Choroid plexus epithelial cell (primary cell): ENCODE data around the gene THSD8.

Experiments
- DNase-seq: peaks from one replicate; pipeline ENCODE4 v3.0.0-alpha.2; 2010; ENCODE audit warnings: low read depth
- H3K4me3 ChIP-seq: 2 replicates; pipeline ENCODE4 v1.5.1; 2011; ENCODE audit warnings: low read depth, mild to moderate bottlenecking, control low read depth, low read length, moderate library complexity
- CTCF ChIP-seq: conservative IDR thresholded peaks from 2 replicates; pipeline ENCODE4 v1.5.1; 2011; ENCODE audit warnings: low read depth, mild to moderate bottlenecking, control low read depth, inconsistent platforms, low read length, moderate library complexity

The THSD8 gene

GRCh38 chr19:12834566-12834943 is 32.7 kb downstream of the THSD8 start, which contains the start of gene RTBDN:
RTBDN (minus strand) TSS chr19:12834579; CDS start chr19:12829979, 4,600 bp downstream.
- no peak for TF ChIP-seq CTCF
- H3K4me3 ChIP-seq: peak within 1 kb of the TSS; percentile 37
- DNase-seq: no peak

DNA sequence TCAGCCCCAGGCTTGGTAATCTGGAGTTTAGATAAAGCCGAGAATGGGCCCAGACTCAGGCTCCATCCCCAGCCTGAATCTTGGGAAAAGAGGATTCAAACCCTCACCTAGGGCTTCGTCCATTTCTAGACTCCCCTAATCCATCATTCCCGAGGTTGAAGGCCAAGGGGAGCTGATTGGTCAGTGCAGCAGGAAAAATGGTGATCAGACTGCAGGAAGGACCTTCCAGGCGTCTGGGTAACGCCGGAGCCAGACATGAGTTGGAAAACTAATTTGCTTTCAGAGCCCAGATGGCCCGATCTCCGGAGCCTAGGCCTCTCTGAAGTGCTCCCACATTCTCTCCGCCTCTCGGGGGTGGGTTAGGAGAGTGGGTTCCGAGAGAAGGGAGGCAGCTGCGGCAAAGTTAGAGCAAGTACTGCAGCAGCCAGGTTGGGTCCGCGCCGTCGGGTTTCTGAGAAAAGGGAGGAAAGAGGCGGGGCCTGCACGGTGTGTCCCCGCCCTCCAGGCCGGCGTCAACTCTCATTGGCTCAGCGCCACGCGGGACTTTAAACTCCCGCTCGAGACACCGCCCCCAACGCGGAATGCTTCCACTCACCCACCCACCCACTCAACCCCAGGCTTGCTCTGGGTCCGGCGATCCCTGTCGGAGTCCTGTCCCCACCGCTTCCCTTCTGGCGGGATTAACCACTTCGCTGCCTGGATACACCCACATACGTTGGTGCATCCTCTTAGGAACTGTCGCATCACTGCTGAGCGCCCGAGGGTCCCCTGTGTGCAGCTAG is 33.3 kb downstream of the THSD8 start:
- no peak for DNase-seq

GRCh38 chr19:12836529-12836863 is 34.6 kb downstream of the THSD8 start:
- H3K4me3 ChIP-seq: no peak overlapping the region
- no peak for TF ChIP-seq CTCF

More for the DNA sequence above, 33.3 kb downstream of the THSD8 start:
- TF ChIP-seq CTCF: no peak
- H3K4me3 ChIP-seq: no peak overlapping the region

DNA sequence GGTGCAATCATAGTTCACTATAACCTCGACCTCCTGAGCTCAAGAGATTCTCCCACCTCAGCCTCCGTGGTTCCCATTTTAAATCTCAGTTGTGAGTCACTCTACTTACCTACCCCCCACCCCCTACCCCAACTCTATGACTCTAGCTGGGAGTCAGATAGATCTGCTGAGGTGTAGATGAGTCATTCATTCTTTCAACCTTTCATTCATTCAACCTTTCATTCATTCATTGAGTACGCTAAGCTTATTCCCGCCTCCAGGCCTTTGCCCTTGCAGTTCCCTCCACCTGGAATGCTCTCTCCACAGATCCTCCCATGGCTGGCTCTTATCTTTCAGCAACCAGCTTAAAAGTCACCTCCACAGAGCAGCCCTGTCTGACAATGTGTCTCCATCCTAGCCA is 35.4 kb downstream of the THSD8 start:
- DNase-seq: no peak
- no peak for TF ChIP-seq CTCF

More at GRCh38 chr19:12836529-12836863, 34.6 kb downstream of the THSD8 start:
- no peak for DNase-seq

DNA sequence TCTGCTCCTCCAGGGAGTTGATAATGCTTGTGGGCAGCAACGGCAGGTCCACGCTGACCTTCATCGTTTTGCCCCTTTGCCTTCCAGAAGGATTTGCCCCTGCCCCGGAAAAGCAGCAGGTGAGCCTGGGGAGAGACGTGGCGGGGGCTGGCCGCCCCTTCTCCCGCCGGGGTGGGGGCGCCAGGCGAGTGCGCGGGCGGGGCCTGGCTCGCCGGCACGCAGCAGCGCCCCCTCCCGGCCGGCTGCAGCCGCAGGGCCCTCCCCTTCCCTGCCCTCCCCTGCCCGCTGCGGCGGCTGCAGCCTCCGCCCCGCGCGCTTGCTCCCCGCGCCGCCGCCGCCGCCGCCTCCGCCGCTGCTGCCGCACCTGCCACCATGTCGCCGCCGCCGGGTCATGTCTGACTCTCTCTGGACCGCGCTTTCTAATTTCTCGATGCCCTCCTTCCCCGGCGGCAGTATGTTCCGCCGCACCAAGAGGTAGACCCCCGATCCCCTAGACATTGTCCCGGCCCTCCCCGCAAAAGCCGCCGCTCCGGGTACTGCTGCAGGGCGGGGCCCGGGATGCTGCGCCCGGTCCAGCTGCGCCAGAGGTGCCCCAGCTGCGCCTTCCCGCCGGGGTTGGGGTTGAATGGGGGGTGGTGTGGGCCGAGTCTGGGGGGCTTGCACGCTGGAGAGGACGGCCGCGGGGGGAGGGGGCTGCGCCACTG is 36.5 kb downstream of the THSD8 start, which contains the start of gene MAST1:
Gene MAST1 (plus strand): TSS at position 334 of the 704 bp plus-strand sequence. CDS start 58 bp downstream, at position 392.
- DNase-seq: no peak
- H3K4me3 ChIP-seq: no peak within 1 kb of the TSS
- peak; percentile 31 for TF ChIP-seq CTCF

More for the DNA sequence above, 35.4 kb downstream of the THSD8 start:
- H3K4me3 ChIP-seq: no peak overlapping the region

DNA sequence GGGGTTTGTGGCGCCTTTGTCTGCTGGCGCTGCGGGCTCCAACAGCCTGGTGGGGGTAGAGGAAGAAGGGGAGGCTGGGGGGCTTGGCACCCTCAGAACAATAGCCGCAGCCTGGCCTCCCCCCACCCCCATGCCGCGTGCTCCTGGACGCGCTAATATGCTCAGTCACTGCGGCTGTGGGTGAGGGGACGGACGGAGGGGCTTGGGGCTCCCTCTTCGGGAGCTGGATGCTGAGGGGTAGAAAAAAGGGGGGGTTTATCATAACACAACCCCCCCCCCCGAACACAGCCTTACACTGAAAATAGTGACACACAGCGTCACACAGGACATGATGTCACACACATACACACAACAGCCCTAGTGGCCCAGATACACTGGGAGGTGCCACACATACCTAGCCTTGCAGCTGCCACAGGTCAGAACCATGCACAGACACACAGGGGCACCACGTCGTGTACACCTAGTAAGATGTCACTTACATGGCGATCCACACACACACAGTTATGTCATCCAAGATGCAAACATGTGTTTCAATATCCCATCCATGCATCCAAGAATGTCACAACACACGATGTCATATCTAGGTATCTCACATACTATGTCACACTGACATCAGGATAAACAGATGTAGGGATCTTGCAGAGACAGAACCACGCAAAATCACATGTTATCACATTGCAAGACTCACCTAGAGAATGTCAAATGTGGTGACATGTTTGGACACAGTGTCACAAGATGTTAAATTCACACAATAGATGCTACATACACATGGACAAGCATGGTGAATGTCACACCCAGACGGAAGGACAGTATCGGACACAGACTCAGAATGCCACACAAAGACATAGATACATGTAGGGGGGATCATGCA is 37.3 kb downstream of the THSD8 start:
- TF ChIP-seq CTCF: no peak
- no peak overlapping the region for H3K4me3 ChIP-seq
- DNase-seq: no peak
